Measurements from ENCODE around the gene TIMM23.
"Not testable (repeated sequence)": the region's sequence is repeated elsewhere in the genome, so short reads cannot be mapped to it uniquely, and the experiment has no call there.

The TIMM23 gene

DNA sequence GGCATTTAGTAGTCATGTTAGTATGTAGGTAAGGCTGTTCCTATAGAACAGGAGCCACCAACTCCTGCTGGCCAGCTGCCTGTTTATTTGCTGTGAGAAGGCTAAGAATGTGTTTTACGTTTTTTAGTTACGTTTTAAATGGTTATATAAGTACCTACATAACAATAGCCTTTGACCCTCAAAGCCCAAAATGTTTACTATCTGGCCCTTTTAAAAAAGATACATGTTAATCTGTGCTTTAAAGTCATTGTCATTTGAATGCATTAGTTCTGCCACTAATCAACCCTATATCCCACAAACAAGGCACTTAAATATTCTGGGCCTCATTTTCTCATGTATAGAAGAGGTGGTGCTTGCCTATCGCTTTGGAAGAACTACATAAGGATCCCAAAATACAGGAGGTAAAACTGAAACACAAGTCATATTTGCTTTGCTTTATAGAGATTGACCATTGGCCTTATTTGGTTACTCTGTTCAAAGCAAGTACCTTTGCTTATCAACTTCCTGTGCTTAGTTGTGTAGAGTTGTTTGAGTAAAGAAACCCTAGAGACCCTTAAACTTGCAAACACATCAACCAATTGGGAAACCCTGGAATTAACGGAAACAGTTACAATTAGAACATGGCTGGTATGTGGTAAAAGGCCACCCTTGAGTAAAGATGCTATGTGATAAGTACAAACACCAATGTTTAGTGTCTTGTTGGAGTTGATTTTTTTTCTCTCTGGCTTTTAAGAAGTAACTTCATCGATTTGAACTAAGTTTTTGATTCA, 25.9 kb downstream of the TIMM23 start:
- no peak for DNase-seq

GRCh38 chr10:45999955-46000354, 27.7 kb downstream of the TIMM23 start:
- not testable (repeated sequence) for DNase-seq

GRCh38 chr10:46000538-46000937, 28.2 kb downstream of the TIMM23 start:
- no peak for DNase-seq

DNA sequence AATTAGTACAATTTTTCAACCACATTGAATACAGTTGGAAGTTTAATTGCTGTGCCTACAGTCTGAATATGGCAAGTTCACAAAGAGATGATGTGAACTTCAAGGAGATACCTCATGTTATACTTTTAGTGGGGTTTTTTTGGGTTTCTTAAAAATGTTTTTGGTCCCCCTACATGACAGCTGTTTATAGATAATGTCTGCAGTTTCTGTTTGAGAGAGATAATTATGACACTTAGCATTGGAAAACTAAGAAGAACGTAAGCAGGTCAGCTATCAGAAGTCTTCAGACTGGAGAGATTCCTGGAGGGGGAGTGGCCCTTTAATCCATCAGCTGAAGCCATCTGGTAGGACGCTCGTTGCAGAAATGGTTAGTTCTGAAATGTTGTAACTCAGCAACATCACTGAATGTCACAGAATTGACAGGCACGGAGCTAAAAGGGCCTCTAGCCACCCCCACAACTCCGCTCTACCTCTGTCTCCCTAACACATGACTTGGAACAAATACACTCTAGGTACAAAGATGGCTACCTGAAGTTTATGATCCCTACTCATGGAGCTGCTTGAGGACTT, 29.0 kb downstream of the TIMM23 start:
- DNase-seq = no peak

GRCh38 chr10:46002189-46002687, 29.9 kb downstream of the TIMM23 start:
- not testable (repeated sequence) for DNase-seq

- DNase-seq = no peak
Measured at GRCh38 chr10:46002916-46003693, 30.8 kb downstream of the TIMM23 start.

- DNase-seq = no peak
Measured at GRCh38 chr10:46004963-46005362, 32.7 kb downstream of the TIMM23 start.

- DNase-seq = no peak
Measured at GRCh38 chr10:46005383-46005782, 33.1 kb downstream of the TIMM23 start.

DNA sequence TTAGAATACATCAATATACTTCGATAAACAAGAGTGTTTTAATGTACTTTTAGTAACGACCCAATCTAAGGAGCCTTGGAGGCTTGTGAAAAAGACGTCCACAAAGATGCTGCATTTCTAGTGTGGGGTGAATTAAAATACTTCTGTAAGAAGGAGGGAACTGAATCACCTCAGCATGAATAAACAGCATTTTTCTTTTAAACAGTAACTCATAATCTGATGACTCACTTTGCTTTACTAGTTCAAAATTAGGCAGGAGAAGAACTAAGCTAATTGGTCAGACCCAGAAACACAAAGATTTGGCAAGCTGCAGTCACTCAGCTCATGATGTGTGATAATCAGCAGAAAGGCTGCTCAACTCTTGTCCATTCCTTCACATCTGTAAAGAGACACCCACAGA, 33.9 kb downstream of the TIMM23 start:
- no peak for DNase-seq

DNA sequence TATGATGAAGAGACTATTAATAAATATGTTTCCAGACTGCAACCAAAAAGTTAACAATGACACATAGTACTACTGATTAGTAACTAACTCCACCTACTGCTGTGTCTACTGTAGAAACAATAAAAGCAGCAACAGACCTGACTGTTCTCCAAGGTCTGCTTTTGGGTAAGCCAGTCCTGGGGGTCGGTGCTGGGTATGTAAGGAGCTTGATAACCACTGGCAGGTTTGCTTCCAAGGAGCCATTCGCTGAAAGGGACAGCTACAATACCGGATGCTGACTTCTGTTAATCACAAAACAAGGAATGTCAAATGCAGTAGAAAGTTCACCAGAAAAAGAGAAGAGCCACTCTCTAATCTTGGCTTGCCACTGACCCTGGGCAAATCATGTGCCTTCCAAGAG, 40.5 kb downstream of the TIMM23 start:
- no peak for DNase-seq

- DNase-seq = no peak
Measured at GRCh38 chr10:46014206-46014605, 41.9 kb downstream of the TIMM23 start.

- no peak for DNase-seq
Measured at GRCh38 chr10:46014683-46015405, 42.6 kb downstream of the TIMM23 start.

GRCh38 chr10:46016190-46016589, 43.9 kb downstream of the TIMM23 start:
- DNase-seq = no peak

DNA sequence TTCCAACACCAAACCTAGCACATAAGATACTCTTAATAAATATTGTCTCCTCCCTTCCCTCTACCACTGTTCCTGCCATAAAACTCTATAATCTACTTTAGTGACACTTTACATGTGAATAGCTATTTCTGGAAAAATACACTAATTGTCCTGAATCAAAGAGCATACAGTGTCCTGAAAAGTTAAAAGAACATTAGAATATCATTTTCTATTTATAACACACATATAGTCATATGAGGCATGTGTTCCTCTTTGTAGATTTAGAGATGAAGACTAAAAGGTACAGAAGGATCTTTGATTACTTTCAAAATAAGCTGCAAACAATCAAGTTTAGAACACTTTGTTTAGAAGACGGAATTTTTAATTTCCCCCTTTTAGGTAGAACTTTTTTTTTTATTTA, 44.5 kb downstream of the TIMM23 start:
- DNase-seq = no peak

- DNase-seq = no peak
Measured at GRCh38 chr10:46017733-46018132, 45.4 kb downstream of the TIMM23 start.

DNA sequence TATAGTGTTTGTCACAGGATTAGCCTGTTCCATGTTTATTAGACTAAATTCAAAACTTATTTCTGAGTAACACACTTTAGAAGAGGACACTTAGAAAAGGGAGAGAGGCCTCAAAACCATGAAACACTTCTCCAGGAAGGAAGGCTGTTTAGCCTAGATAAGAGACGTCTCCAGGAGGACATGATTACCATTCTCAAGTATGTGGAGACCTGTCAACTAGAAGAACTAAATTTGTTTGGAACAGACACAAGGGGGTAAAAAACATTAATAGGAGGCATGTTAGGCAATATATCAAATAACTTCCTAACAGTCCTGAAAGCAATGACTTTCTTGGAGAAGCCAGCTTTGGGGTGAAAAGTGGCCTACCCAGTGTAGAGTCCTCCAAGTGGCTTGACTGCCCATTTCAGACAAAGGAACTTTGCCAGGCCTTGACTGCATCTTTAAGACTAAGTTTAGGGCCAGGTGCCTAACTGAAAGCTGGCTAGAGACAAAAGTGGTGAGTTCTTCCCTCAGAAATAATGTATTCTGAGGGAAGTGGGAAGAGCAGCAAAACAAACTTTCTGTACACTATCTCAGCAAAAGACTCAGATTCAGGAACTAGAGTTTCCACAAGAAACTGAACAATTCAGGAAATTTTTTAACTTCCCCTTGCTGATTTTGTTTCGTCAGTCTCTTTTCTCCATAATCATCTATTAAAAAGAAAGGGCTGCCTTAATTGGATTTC, 46.3 kb downstream of the TIMM23 start:
- DNase-seq = no peak

DNA sequence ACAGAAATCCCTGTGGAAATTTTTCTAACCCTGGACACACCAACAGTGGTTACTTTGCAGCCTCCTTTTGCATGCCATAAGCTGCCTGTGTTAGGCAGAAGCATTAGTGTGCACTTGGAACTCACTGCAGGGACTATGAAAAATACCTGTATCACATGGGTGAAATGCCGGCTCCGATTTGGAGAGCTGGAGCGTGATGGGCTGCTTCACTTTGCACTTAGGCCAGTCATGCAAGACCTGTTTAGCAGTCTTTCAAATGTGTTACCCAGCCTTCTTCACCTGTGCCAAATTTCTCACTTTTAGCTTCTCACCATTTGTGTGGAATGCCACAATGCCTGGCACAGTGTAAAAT, 46.9 kb downstream of the TIMM23 start:
- no peak for DNase-seq

- peak in 1 of 2 donors; percentile 32 for DNase-seq
Measured at GRCh38 chr10:46019569-46020343, 47.5 kb downstream of the TIMM23 start.

DNA sequence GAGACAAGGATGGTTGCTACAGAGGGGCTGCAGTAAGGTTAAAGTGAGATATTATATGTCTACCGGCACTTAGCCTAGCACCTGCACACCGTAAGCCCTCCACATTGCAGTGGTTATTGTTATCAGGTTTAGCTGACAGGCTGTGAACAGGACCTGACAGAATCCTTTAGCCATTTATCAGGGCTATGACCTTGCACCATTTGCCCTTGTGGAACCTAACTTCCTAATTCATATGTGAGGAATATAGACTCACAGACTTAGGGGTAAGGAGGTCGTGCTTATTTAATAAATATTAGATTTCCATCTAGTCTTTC, 48.0 kb downstream of the TIMM23 start:
- no peak for DNase-seq

- DNase-seq = peak; percentile 77 to 89
Measured at GRCh38 chr10:46022978-46023702, 50.9 kb downstream of the TIMM23 start.

- no peak for DNase-seq
Measured at GRCh38 chr10:46024948-46025347, 52.7 kb downstream of the TIMM23 start.

All from hippocampal formation (tissue), 2 donors.